ENCODE data around the gene IGSF11.
"Not testable (repeated sequence)": the region's sequence is repeated elsewhere in the genome, so short reads cannot be mapped to it uniquely, and the experiment has no call there.

The IGSF11 gene

GRCh38 chr3:118868051-118868450 lies 166.6 kb downstream of the IGSF11 start:
- no peak for DNase-seq (ENCODE audit: low read depth)

DNA sequence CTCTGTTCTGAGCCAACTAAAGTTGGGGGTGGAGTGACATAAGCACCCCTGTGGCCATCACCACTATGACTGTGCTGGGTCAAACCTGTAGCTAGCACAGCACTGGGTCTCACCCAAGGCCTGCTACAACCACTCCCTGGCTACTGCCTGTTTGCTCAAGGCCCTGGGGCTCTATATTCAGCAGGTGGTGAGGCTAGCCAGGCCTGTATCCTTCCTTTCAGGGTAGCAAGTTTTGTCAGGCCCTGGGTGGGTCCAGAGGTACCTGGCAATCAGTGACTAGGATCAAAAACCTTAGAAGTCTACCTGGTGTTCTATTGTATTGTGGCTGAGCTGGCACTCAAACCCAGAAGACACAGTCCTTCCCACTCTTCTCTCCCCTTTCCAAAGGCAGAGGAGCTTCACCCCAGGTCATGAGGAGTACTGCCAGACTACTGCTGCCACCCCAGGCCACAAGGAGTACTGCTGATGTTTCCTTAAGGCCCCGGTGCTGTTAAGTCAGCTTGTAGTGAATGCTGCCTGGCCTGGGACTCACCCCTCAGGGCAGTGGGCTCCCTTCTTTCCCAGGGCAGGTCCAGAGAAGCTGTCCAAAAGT lies 170.8 kb downstream of the IGSF11 start:
- no peak for DNase-seq (ENCODE audit: low read depth)

DNA sequence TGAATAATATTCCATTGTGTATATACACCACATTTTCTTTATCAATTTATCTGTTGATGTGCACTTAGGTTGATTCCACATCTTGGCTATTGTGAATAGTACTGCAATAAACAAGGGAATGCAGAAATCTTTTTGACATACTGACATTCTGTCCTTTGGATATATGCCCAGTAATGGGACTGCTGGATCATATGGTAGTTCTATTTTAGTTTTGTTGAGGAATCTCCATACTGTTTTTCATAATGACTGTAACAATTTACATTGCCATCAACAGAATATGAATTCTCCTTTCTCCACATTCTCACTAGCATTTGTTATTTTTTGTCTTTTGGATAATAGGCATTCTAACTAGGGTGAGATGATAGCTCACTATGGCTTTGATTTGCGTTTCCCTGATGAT lies 174.7 kb downstream of the IGSF11 start:
- DNase-seq (ENCODE audit: low read depth), result no peak

DNA sequence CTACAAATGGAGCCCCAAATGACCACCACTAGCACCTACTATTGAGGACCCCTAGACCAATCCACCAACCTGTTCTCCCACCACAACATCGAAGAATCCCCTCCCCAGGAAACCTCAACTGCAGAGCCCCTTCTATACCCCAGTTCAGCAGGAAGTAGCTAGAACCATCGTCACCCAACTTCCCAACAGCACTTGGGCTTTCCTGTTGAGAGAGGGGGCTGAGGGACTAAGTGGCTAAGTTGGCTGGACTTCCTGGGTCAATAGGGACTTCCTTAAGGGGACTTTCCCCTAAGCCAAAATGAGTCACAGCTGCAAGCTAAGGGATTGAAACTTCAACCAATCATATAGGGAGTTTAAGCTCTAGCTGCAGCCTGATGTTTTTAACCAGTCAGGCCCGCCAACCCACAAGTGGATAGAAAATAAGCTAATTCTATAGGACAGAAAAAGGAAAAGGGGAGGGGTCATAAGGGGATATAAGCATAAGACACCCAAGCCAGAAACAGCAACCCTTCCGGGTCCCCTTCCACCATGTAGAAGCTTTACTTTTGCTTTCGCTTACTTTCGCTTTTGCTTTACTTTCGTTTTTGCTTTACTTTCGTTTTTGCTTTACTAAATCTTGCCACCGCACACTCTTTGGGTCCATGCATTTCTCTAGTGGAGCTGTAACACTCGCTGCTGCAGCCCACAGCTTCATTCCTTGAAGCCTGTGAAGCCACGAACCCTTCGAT lies 183.0 kb downstream of the IGSF11 start:
- not testable (repeated sequence) for DNase-seq (ENCODE audit: low read depth)

DNA sequence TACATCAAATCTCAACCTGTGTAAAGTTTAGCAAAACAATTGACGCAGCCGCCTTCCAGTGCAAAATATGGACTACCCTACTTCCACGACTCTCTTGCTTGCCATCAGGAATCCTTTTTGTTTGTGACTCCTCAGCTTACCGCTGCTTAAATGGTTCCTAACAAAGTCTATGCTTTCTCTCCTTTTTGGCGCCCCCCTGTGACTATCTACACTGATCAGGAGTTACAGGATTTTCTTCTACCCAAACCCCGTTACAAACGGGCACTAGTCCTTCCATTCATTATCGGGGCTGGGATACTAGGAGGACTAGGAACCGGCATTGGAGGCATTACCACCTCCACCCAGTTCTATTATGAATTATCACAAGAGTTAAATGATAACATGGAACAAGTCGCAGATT lies 184.0 kb downstream of the IGSF11 start:
- no peak for DNase-seq (ENCODE audit: low read depth)
